ENCODE measurements around the gene OR8G1.
"Not testable (repeated sequence)": the region's sequence is repeated elsewhere in the genome, so short reads cannot be mapped to it uniquely, and the experiment has no call there.

The OR8G1 gene

GRCh38 chr11:124238512-124238911, 2.4 kb upstream of the OR8G1 start:
- no peak for DNase-seq (ENCODE audit: low read depth)

- DNase-seq (ENCODE audit: low read depth), result not testable (repeated sequence)
Measured at GRCh38 chr11:124249869-124250268, 9.0 kb downstream of the OR8G1 start.

GRCh38 chr11:124256076-124256475, 15.2 kb downstream of the OR8G1 start, which contains the start of gene OR8G5:
Gene OR8G5 (plus strand): TSS chr11:124256376. CDS start chr11:124264932, 8,556 bp downstream.
- DNase-seq (ENCODE audit: low read depth), result no peak

GRCh38 chr11:124265041-124265440, 24.1 kb downstream of the OR8G1 start:
- not testable (repeated sequence) for DNase-seq (ENCODE audit: low read depth)

GRCh38 chr11:124270886-124271285, 30.0 kb downstream of the OR8G1 start:
- DNase-seq (ENCODE audit: low read depth), result peak; percentile 72

- DNase-seq (ENCODE audit: low read depth), result no peak
Measured at GRCh38 chr11:124274000-124274399, 33.1 kb downstream of the OR8G1 start.

- DNase-seq (ENCODE audit: low read depth), result peak; percentile 95
Measured at GRCh38 chr11:124276081-124276480, 35.2 kb downstream of the OR8G1 start.

- DNase-seq (ENCODE audit: low read depth), result no peak
Measured at GRCh38 chr11:124277207-124277606, 36.3 kb downstream of the OR8G1 start.

GRCh38 chr11:124277804-124278203, 36.9 kb downstream of the OR8G1 start:
- DNase-seq (ENCODE audit: low read depth), result peak; percentile 32

- peak; percentile 27 for DNase-seq (ENCODE audit: low read depth)
Measured at GRCh38 chr11:124278261-124278660, 37.4 kb downstream of the OR8G1 start.

GRCh38 chr11:124285610-124286344, 44.9 kb downstream of the OR8G1 start:
- peak; percentile 97 for DNase-seq (ENCODE audit: low read depth)

GRCh38 chr11:124294687-124295086, 53.8 kb downstream of the OR8G1 start:
- DNase-seq (ENCODE audit: low read depth), result no peak

GRCh38 chr11:124296016-124296415, 55.1 kb downstream of the OR8G1 start:
- no peak for DNase-seq (ENCODE audit: low read depth)

GRCh38 chr11:124297921-124298320, 57.0 kb downstream of the OR8G1 start:
- peak; percentile 84 for DNase-seq (ENCODE audit: low read depth)

GRCh38 chr11:124301548-124301947, 60.7 kb downstream of the OR8G1 start:
- DNase-seq (ENCODE audit: low read depth), result peak; percentile 61

GRCh38 chr11:124302347-124303125, 61.6 kb downstream of the OR8G1 start:
- peak; percentile 51 for DNase-seq (ENCODE audit: low read depth)
